Fibroblast of lung (primary cell): ENCODE data around the gene SCP2. TPM values are rescaled to one million over a fixed set of nuclear protein-coding genes. Genes with fewer than 3 reads are reported as not detected.

ENCODE experiments used
- DNase-seq, 2 donors: peaks; one replicate each; pipeline versions ENCODE4 v3.0.0 to v3.0.0-alpha.2; 2010; ENCODE audit warnings: low read depth in 2 of 2
- H2AFZ ChIP-seq: 2 replicates; pipeline ENCODE4 v1.5.1; 2012; ENCODE audit warnings: low read length, control low read depth, inconsistent platforms
- H3K27ac ChIP-seq: 2 replicates; pipeline ENCODE4 v1.5.1; 2011; ENCODE audit warnings: low read length, control low read depth; ENCODE audit not compliant: insufficient read depth
- H3K27me3 ChIP-seq: 2 replicates; pipeline ENCODE4 v1.5.1; 2011; ENCODE audit warnings: mild to moderate bottlenecking, low read length; ENCODE audit not compliant: control insufficient read depth, insufficient read depth
- H3K36me3 ChIP-seq: 2 replicates; pipeline ENCODE4 v1.5.1; 2011; ENCODE audit warnings: low read length; ENCODE audit not compliant: control insufficient read depth, insufficient read depth
- H3K4me1 ChIP-seq: 2 replicates; pipeline ENCODE4 v1.5.1; 2011; ENCODE audit warnings: low read length; ENCODE audit not compliant: control insufficient read depth, insufficient read depth; ENCODE audit errors: extremely low read depth
- H3K4me2 ChIP-seq: 2 replicates; pipeline ENCODE4 v1.5.1; 2011; ENCODE audit warnings: low read length, control low read depth; ENCODE audit not compliant: insufficient read depth; ENCODE audit errors: extremely low read depth
- H3K4me3 ChIP-seq, 4 experiments: fragments of 200-600 bp in 1 of 4; sonication (generic) in 1 of 4; replicated peaks in 1 of 4; 2 replicates each; pipeline ENCODE4 v1.5.1; 2011 to 2016; ENCODE audit warnings: low read length in 4 of 4, low read depth in 3 of 4, mild to moderate bottlenecking in 3 of 4, control low read depth in 2 of 4, inconsistent platforms in 1 of 4, mixed read lengths in 1 of 4; ENCODE audit not compliant: insufficient read depth in 1 of 4; ENCODE audit errors: control extremely low read depth in 1 of 4
- H3K79me2 ChIP-seq: 2 replicates; pipeline ENCODE4 v1.5.1; 2012; ENCODE audit warnings: mild to moderate bottlenecking, low read length, inconsistent platforms; ENCODE audit not compliant: control insufficient read depth, insufficient read depth
- H3K9ac ChIP-seq: 2 replicates; pipeline ENCODE4 v1.5.1; 2011; ENCODE audit warnings: mild to moderate bottlenecking, low read length, control low read depth; ENCODE audit not compliant: insufficient read depth
- H3K9me3 ChIP-seq: 2 replicates; pipeline ENCODE4 v1.5.1; 2012; ENCODE audit warnings: low read depth, low read length; ENCODE audit not compliant: control insufficient read depth, insufficient read depth
- H4K20me1 ChIP-seq: 2 replicates; pipeline ENCODE4 v1.5.1; 2011; ENCODE audit warnings: low read length; ENCODE audit not compliant: control insufficient read depth, insufficient read depth; ENCODE audit errors: extremely low read depth
- CTCF ChIP-seq, 2 donors: IDR thresholded peaks in 1 of 2; conservative IDR thresholded peaks in 1 of 2; 1 replicate in 1 of 2; 2 replicates in 1 of 2; pipeline ENCODE4 v1.5.1; 2011 to 2012; ENCODE audit warnings: low read length in 2 of 2, control low read depth in 1 of 2, inconsistent platforms in 1 of 2, low read depth in 1 of 2, mild to moderate bottlenecking in 1 of 2
- EZH2 ChIP-seq: IDR thresholded peaks from 2 replicates; pipeline ENCODE4 v1.5.1; 2012; ENCODE audit warnings: low read length, control low read depth, mild to moderate bottlenecking; ENCODE audit errors: missing control alignments
- polyA plus RNA-seq, 2 donors: library from polyadenylated mRNA; depleted of rRNA in 1 of 2; stranded (reverse) in 1 of 2; unstranded in 1 of 2; fragments of >200 nt; gene quantifications; 2 replicates each; pipeline ENCODE4 v1.2.1, GENCODE V29; 2011 to 2012; ENCODE audit warnings: missing spikeins in 1 of 2
- total RNA-seq: library from RNA; depleted of rRNA; stranded (reverse); fragments of >200 nt; gene quantifications from 2 replicates; pipeline ENCODE4 v1.2.1, GENCODE V29; 2014

The SCP2 gene
- total and polyA plus RNA-seq, 2 donors (not counting 1 experiment from before 2014, with no cell fraction given): 222 to 305 TPM

- H3K4me2 ChIP-seq: no peak overlapping the region
- DNase-seq: no peak
- peaks cover 33% of the 10 kb centered on the region for H3K79me2 ChIP-seq
- peaks cover 14% of the 10 kb centered on the region for H3K4me1 ChIP-seq
- no peak overlapping the region for H2AFZ ChIP-seq
- no peaks in the 10 kb centered on the region for H3K9me3 ChIP-seq
- no peak overlapping the region for H3K27ac ChIP-seq
- no peaks in the 10 kb centered on the region for H3K36me3 ChIP-seq
- no peaks in the 10 kb centered on the region for H3K27me3 ChIP-seq
- no peak overlapping the region for H3K9ac ChIP-seq
- no peak for TF ChIP-seq CTCF (conservative IDR thresholded peaks at IDR 0.05 in 1 of 2, IDR thresholded peaks at IDR 0.05 in 1 of 2; ENCODE audit: low read depth in 1 of 2, low read length in 2 of 2)
- no peak for TF ChIP-seq EZH2
- H4K20me1 ChIP-seq: no peaks in the 10 kb centered on the region
- no peak overlapping the region for H3K4me3 ChIP-seq
Measured at GRCh38 chr1:53023546-53023945, 96.5 kb downstream of the SCP2 start.

GRCh38 chr1:53024117-53024516, 97.0 kb downstream of the SCP2 start:
- Histone ChIP-seq H3K4me3 (no peak overlapping the region), H3K9ac (no peak overlapping the region), H3K4me1 (peaks cover 14% of the 10 kb centered on the region), H2AFZ (no peak overlapping the region), H3K4me2 (no peak overlapping the region), H3K27ac (no peak overlapping the region), H3K79me2 (peaks cover 32% of the 10 kb centered on the region), H4K20me1 (no peaks in the 10 kb centered on the region), H3K36me3 (no peaks in the 10 kb centered on the region), H3K27me3 (no peaks in the 10 kb centered on the region), H3K9me3 (no peaks in the 10 kb centered on the region)
- no peak for DNase-seq
- TF ChIP-seq EZH2 (no peak), CTCF (conservative IDR thresholded peaks at IDR 0.05 in 1 of 2, IDR thresholded peaks at IDR 0.05 in 1 of 2; ENCODE audit: low read depth in 1 of 2, low read length in 2 of 2) (no peak)

- peak overlapping the region; percentile 44 for H3K4me2 ChIP-seq
Measured at GRCh38 chr1:53025034-53025768, 98.1 kb downstream of the SCP2 start.

More at GRCh38 chr1:53025034-53025768, 98.1 kb downstream of the SCP2 start:
- Histone ChIP-seq H3K27me3 (no peaks in the 10 kb centered on the region), H3K4me1 (peaks cover 14% of the 10 kb centered on the region), H4K20me1 (no peaks in the 10 kb centered on the region), H3K36me3 (no peaks in the 10 kb centered on the region), H3K27ac (peak overlapping the region; percentile 42), H2AFZ (no peak overlapping the region), H3K79me2 (peaks cover 29% of the 10 kb centered on the region), H3K9me3 (no peaks in the 10 kb centered on the region), H3K4me3 (peak overlapping the region in 2 of 4 experiments; percentile 3 to 14), H3K9ac (no peak overlapping the region)
- TF ChIP-seq EZH2: no peak
- TF ChIP-seq CTCF (conservative IDR thresholded peaks at IDR 0.05 in 1 of 2, IDR thresholded peaks at IDR 0.05 in 1 of 2; ENCODE audit: low read depth in 1 of 2, low read length in 2 of 2): no peak
- peak; percentile 76 to 93 for DNase-seq
